ENCODE measurements around the gene C1orf35.

The C1orf35 gene

GRCh38 chr1:228109073-228109961 is 6.2 kb upstream of the C1orf35 start, which contains the start of gene MRPL55:
Gene MRPL55, minus strand, starts transcription at chr1:228109299. Its CDS starts 1,039 bp downstream, at chr1:228108260.
- DNase-seq, result peak; percentile 99

GRCh38 chr1:228108742-228109072 is 5.6 kb upstream of the C1orf35 start:
- no peak for DNase-seq

- DNase-seq, result no peak
Observed at GRCh38 chr1:228108055-228108690, 5.0 kb upstream of the C1orf35 start.

- DNase-seq, result no peak
Observed at GRCh38 chr1:228107636-228108035, 4.5 kb upstream of the C1orf35 start.

- DNase-seq, result no peak
Observed at GRCh38 chr1:228106800-228107054, 3.6 kb upstream of the C1orf35 start.

GRCh38 chr1:228105996-228106799 is 3.1 kb upstream of the C1orf35 start:
- DNase-seq, result no peak

GRCh38 chr1:228105270-228105995 is 2.3 kb upstream of the C1orf35 start:
- no peak for DNase-seq

GRCh38 chr1:228104526-228105269 is 1.6 kb upstream of the C1orf35 start:
- DNase-seq, result no peak

- peak; percentile 66 for DNase-seq
Observed at GRCh38 chr1:228101994-228102790, 933 bp downstream of the C1orf35 start.

GRCh38 chr1:228101614-228101993 is 1.5 kb downstream of the C1orf35 start:
- no peak for DNase-seq

GRCh38 chr1:228100822-228101613 is 2.1 kb downstream of the C1orf35 start:
- no peak for DNase-seq

GRCh38 chr1:228099331-228099732 is 3.8 kb downstream of the C1orf35 start:
- DNase-seq, result no peak

- no peak for DNase-seq
Observed at GRCh38 chr1:228098323-228098931, 4.7 kb downstream of the C1orf35 start.

GRCh38 chr1:228097333-228098081 is 5.6 kb downstream of the C1orf35 start:
- no peak for DNase-seq

- DNase-seq, result no peak
Observed at GRCh38 chr1:228096416-228097332, 6.5 kb downstream of the C1orf35 start.

- no peak for DNase-seq
Observed at GRCh38 chr1:228095938-228096337, 7.2 kb downstream of the C1orf35 start.

- no peak for DNase-seq
Observed at GRCh38 chr1:228095161-228095560, 8.0 kb downstream of the C1orf35 start.

- DNase-seq, result no peak
Observed at GRCh38 chr1:228094432-228095016, 8.6 kb downstream of the C1orf35 start.

All from activated CD4-positive, alpha-beta T cell treated with anti-CD3 and anti-CD28 coated beads, Interleukin-2, amount 50 U/mL, for 1 hour (primary cell).